ENCODE results near the gene NBAS.

- TF ChIP-seq CTCF (IDR thresholded peaks at IDR 0.05) (no peak), POLR2A (IDR thresholded peaks at IDR 0.05) (no peak)
Observed at GRCh38 chr2:15385184-15385583, 175.9 kb downstream of the NBAS start.
